HCT116 (cell line): ENCODE data around the gene AGBL3. TPM values are rescaled to one million over a fixed set of nuclear protein-coding genes. Genes with fewer than 3 reads are reported as not detected.
"Not testable (repeated sequence)": the region's sequence is repeated elsewhere in the genome, so short reads cannot be mapped to it uniquely, and the experiment has no call there.

Experiments used
- ATAC-seq: fragments of 200-7000 bp; cut with Tn5 transposase; 2 replicates; pipeline ENCODE4 v1.9.1; 2020; ENCODE audit warnings: mild to moderate bottlenecking, moderate library complexity
- BruUV-seq: library from RNA; stranded (reverse); fragments of 400-500 nt; replicated peaks from 2 replicates; lab custom pipeline; 2021; lab: Mats Ljungman, UMichigan
- CTCF ChIA-PET: fragments of 300-600 bp; sonication (Branson Sonifier 250); formaldehyde crosslinking; loops from one replicate; lab custom pipeline; 2021; ENCODE audit warnings: antibody characterized with exemption; lab: Charles Lee
- POLR2A ChIA-PET: fragments of 300-600, 350-600 bp; sonication (Branson Sonifier 250); formaldehyde crosslinking; loops from one replicate; lab custom pipeline; 2021; ENCODE audit warnings: antibody characterized with exemption; lab: Charles Lee
- RAD21 ChIA-PET, 2 experiments: fragments of 300-600 bp; sonication (Branson Sonifier 250); formaldehyde crosslinking; loops; one replicate each; lab custom pipeline; 2023; ENCODE audit warnings: low total read pairs in 2 of 2; ENCODE audit not compliant: uncharacterized antibody in 2 of 2, unreplicated experiment in 2 of 2, low non-redundant PET in 1 of 2; lab: Charles Lee
- DNase-seq: peaks from one replicate; pipeline ENCODE4 v3.0.0-alpha.2; 2010; ENCODE audit warnings: low read depth, low spot score
- H2AFZ ChIP-seq: fragments of 200-600 bp; shearing (Covaris generic), sonication (generic); 2 replicates; pipeline ENCODE4 v1.6.1; 2017; ENCODE audit warnings: low read depth, mixed run types, mixed read lengths, antibody characterized with exemption, low read length; ENCODE audit not compliant: poor library complexity, severe bottlenecking
- H3K27ac ChIP-seq: 2 replicates; pipeline ENCODE4 v1.5.1; 2012; ENCODE audit warnings: low read depth, low read length
- H3K27me3 ChIP-seq: fragments of 200-600 bp; sonication (generic); 2 replicates; pipeline ENCODE4 v1.6.1; 2016; ENCODE audit warnings: mixed run types, low read length, mixed read lengths; ENCODE audit not compliant: insufficient read depth
- H3K36me3 ChIP-seq, 2 experiments: fragments of 200-500 bp in 1 of 2; fragments of 200-600 bp in 1 of 2; sonication (Bioruptor generic) in 1 of 2; sonication (generic) in 1 of 2; 2 replicates each; pipeline versions ENCODE4 v1.5.1 to v1.6.1; 2014 to 2016; ENCODE audit warnings: low read length in 2 of 2, inconsistent platforms in 1 of 2, mixed read lengths in 1 of 2, mixed run types in 1 of 2; ENCODE audit not compliant: insufficient read depth in 2 of 2, control insufficient read depth in 1 of 2
- H3K4me1 ChIP-seq, 2 experiments: fragments of 200-600 bp in 1 of 2; sonication (generic) in 1 of 2; 2 replicates each; pipeline versions ENCODE4 v1.5.1 to v1.6.1; 2012 to 2017; ENCODE audit warnings: low read length in 2 of 2, inconsistent platforms in 1 of 2, mild to moderate bottlenecking in 1 of 2, mixed read lengths in 1 of 2, mixed run types in 1 of 2, moderate library complexity in 1 of 2; ENCODE audit not compliant: insufficient read depth in 2 of 2, control insufficient read depth in 1 of 2
- H3K4me2 ChIP-seq: fragments of 200-600 bp; sonication (generic); 2 replicates; pipeline ENCODE4 v1.6.1; 2017; ENCODE audit warnings: mixed run types, low read length, mixed read lengths
- H3K4me3 ChIP-seq, 2 experiments: fragments of 200-600 bp in 1 of 2; sonication (generic) in 1 of 2; replicated peaks in 1 of 2; 2 replicates each; pipeline ENCODE4 v1.5.1; 2011 to 2016; ENCODE audit warnings: low read length in 2 of 2, control low read depth in 1 of 2, low read depth in 1 of 2, mild to moderate bottlenecking in 1 of 2, mixed read lengths in 1 of 2, mixed run types in 1 of 2
- H3K79me2 ChIP-seq: fragments of 200-600 bp; sonication (generic); 2 replicates; pipeline ENCODE4 v1.6.1; 2017; ENCODE audit warnings: mild to moderate bottlenecking, mixed run types, low read length, moderate library complexity, mixed read lengths; ENCODE audit not compliant: insufficient read depth
- H3K9ac ChIP-seq: fragments of 200-600 bp; sonication (generic); 2 replicates; pipeline ENCODE4 v1.6.1; 2016; ENCODE audit warnings: low read length, mixed read lengths
- H3K9me2 ChIP-seq: fragments of 200-600 bp; sonication (generic), shearing (Covaris generic); 2 replicates; pipeline ENCODE4 v1.6.1; 2017; ENCODE audit warnings: mixed run types, mild to moderate bottlenecking, moderate library complexity; ENCODE audit not compliant: insufficient read depth
- H3K9me3 ChIP-seq, 2 experiments: fragments of 200-500 bp in 1 of 2; fragments of 200-600 bp in 1 of 2; sonication (Bioruptor generic) in 1 of 2; sonication (generic) in 1 of 2; 2 replicates each; pipeline ENCODE4 v1.6.1; 2014 to 2017; ENCODE audit warnings: low read length in 2 of 2, mixed read lengths in 2 of 2, inconsistent platforms in 1 of 2, low read depth in 1 of 2, mild to moderate bottlenecking in 1 of 2, mixed run types in 1 of 2, moderate library complexity in 1 of 2; ENCODE audit not compliant: control insufficient read depth in 1 of 2, insufficient read depth in 1 of 2
- H4K20me1 ChIP-seq: fragments of 200-600 bp; sonication (generic), shearing (Covaris generic); 2 replicates; pipeline ENCODE4 v1.6.1; 2017; ENCODE audit warnings: mixed run types, mild to moderate bottlenecking, moderate library complexity; ENCODE audit not compliant: insufficient read depth
- CBX3 ChIP-seq: IDR thresholded peaks from 2 replicates; pipeline ENCODE4 v1.6.1; 2012; ENCODE audit warnings: low read depth
- CTCF ChIP-seq, 3 experiments: fragments of 200-600 bp in 1 of 3; sonication (generic) in 1 of 3; IDR thresholded peaks in 2 of 3; conservative IDR thresholded peaks in 1 of 3; 2 replicates each; pipeline ENCODE4 v1.5.1; 2012 to 2017; ENCODE audit warnings: low read depth in 2 of 3, low read length in 2 of 3, antibody characterized with exemption in 1 of 3, borderline replicate concordance in 1 of 3, control low read depth in 1 of 3, mild to moderate bottlenecking in 1 of 3, mixed read lengths in 1 of 3, mixed run types in 1 of 3, moderate library complexity in 1 of 3; ENCODE audit not compliant: insufficient read depth in 1 of 3
- EZH2 ChIP-seq: fragments of 200-600 bp; sonication (generic); IDR thresholded peaks from 2 replicates; pipeline ENCODE4 v1.6.1; 2017; ENCODE audit warnings: antibody characterized with exemption, mixed run types
- TCF7L2 ChIP-seq: IDR thresholded peaks from 2 replicates; pipeline ENCODE4 v1.7.0; 2011; ENCODE audit warnings: borderline replicate concordance, inconsistent platforms; ENCODE audit not compliant: insufficient read depth, insufficient read length; ENCODE audit errors: extremely low read depth
- intact Hi-C: fragments of 100-400 bp; cut with micrococcal nuclease; formaldehyde crosslinking; loops from 2 replicates; pipeline ENCODE4 v1.10.0; 2022
- total RNA-seq: library from RNA; stranded (reverse); gene quantifications from one replicate; pipeline ENCODE4 v1.2.1, GENCODE V29; 2021; ENCODE audit not compliant: unreplicated experiment

The AGBL3 gene
- total RNA-seq, 1 experiment from 2014 or later = 1.9 TPM

- BruUV-seq, H3K79me2 ChIP-seq, DNase-seq, RAD21 ChIA-PET, H3K9ac ChIP-seq, ATAC-seq, H3K27me3 ChIP-seq, H3K36me3 ChIP-seq, H3K4me2 ChIP-seq, H2AFZ ChIP-seq, CTCF ChIA-PET, intact Hi-C loops, H4K20me1 ChIP-seq, POLR2A ChIA-PET, H3K4me1 ChIP-seq, H3K9me3 ChIP-seq, H3K27ac ChIP-seq, H3K4me3 ChIP-seq, H3K9me2 ChIP-seq: not testable (repeated sequence)
These were observed 138.3 kb downstream of the AGBL3 start for GRCh38 chr7:135124631-135125030.

- Histone ChIP-seq H3K9ac (no peak overlapping the region), H3K9me3 (no peaks in the 10 kb centered on the region), H4K20me1 (no peaks in the 10 kb centered on the region), H3K4me2 (no peak overlapping the region)
- CTCF ChIA-PET = no interaction called here
- RAD21 ChIA-PET = no interaction called here
- TF ChIP-seq EZH2 = no peak
- no peak for TF ChIP-seq CTCF (IDR thresholded peaks at IDR 0.05 in 2 of 3, conservative IDR thresholded peaks at IDR 0.05 in 1 of 3; ENCODE audit: borderline replicate concordance in 1 of 3, insufficient read depth in 1 of 3, low read depth in 2 of 3, low read length in 2 of 3)
- TF ChIP-seq TCF7L2 = no peak
- no peak for TF ChIP-seq CBX3
- TF ChIP-seq, all 23 proteins: peak for 0
- Histone ChIP-seq H3K79me2 (no peaks in the 10 kb centered on the region), H3K36me3 (no peaks in the 10 kb centered on the region), H3K27me3 (no peaks in the 10 kb centered on the region), H3K4me3 (no peak overlapping the region), H3K9me2 (no peaks in the 10 kb centered on the region; the same call in 1 of the 2 replicates), H2AFZ (no peak overlapping the region), H3K27ac (no peak overlapping the region), H3K4me1 (no peaks in the 10 kb centered on the region)
- BruUV-seq = no TSS peak
- DNase-seq = no peak
- ATAC-seq = peak; percentile 49; the same call in 1 of the 2 replicates
- intact Hi-C loops = no loop called here
- POLR2A ChIA-PET = no interaction called here
These were observed 142.6 kb downstream of the AGBL3 start for GRCh38 chr7:135128931-135129330.
